Astrocyte of the spinal cord (primary cell): ENCODE measurements around the gene ITSN1.
"Not testable (repeated sequence)": the region's sequence is repeated elsewhere in the genome, so short reads cannot be mapped to it uniquely, and the experiment has no call there.

Experiments
- DNase-seq: peaks from one replicate; pipeline ENCODE4 v3.0.0; 2011; ENCODE audit warnings: low read depth, low spot score
- H3K4me3 ChIP-seq: 2 replicates; pipeline ENCODE4 v1.5.1; 2011; ENCODE audit warnings: low read depth, mild to moderate bottlenecking, low read length, moderate library complexity
- in situ Hi-C: cut with HindIII; loops from 2 replicates; pipeline ENCODE4 v1.10.0; 2017; ENCODE audit warnings: low sequenced_read_pairs
- TF ChIP-seq, protein P1 (sequence below): IDR thresholded peaks from 2 replicates; pipeline ENCODE4 v1.5.1; 2012; ENCODE audit warnings: low read depth, mild to moderate bottlenecking, low read length, inconsistent platforms

ITSN1 gene

GRCh38 chr21:33622253-33622652 lies 20.0 kb upstream of the ITSN1 start:
- no peak for DNase-seq
- no peak overlapping the region for H3K4me3 ChIP-seq
- in situ Hi-C loops, result no loop called here
- TF ChIP-seq, protein P1, sequence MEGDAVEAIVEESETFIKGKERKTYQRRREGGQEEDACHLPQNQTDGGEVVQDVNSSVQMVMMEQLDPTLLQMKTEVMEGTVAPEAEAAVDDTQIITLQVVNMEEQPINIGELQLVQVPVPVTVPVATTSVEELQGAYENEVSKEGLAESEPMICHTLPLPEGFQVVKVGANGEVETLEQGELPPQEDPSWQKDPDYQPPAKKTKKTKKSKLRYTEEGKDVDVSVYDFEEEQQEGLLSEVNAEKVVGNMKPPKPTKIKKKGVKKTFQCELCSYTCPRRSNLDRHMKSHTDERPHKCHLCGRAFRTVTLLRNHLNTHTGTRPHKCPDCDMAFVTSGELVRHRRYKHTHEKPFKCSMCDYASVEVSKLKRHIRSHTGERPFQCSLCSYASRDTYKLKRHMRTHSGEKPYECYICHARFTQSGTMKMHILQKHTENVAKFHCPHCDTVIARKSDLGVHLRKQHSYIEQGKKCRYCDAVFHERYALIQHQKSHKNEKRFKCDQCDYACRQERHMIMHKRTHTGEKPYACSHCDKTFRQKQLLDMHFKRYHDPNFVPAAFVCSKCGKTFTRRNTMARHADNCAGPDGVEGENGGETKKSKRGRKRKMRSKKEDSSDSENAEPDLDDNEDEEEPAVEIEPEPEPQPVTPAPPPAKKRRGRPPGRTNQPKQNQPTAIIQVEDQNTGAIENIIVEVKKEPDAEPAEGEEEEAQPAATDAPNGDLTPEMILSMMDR, result no peak

DNA sequence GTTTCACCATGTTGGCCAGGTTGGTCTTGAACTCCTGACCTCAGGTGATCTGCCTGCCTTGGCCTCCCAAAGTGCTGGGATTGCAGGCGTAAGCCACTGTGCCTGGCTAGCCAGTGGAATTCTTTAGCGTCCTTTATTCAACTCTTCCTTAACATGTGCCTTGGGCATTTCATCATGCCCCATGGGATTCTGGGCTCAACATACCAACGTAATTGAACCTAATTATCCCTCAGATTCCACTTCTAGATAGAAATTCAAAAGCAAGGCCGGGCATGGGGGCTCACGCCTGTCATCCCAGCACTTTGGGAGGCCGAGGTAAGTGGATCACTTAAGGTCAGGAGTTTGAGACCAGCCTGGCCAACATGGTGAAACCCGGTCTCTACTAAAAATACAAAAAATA lies 16.1 kb upstream of the ITSN1 start:
- in situ Hi-C loops, DNase-seq, H3K4me3 ChIP-seq: not testable (repeated sequence)

DNA sequence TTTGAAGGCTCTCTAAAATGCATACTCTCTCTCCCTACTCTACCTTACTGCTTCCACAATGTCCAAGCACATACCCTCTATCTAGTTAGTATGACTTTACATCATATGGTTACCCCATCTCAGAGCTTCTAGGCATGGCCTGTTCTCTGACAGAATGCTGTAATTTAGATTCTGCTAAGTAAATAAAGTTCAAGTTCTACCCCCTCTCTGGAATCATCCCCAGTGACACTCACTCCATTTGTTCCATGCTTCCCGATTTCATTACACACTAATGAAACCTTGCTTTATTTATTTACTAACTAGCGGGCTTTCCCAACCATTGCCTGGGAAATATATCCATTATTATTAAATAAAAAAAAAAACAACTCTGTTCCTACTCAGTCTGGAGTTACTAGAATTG lies 8.0 kb upstream of the ITSN1 start:
- no peak for DNase-seq
- TF ChIP-seq, protein P1, result no peak
- H3K4me3 ChIP-seq, result no peak overlapping the region
- in situ Hi-C loops, result no loop called here

DNA sequence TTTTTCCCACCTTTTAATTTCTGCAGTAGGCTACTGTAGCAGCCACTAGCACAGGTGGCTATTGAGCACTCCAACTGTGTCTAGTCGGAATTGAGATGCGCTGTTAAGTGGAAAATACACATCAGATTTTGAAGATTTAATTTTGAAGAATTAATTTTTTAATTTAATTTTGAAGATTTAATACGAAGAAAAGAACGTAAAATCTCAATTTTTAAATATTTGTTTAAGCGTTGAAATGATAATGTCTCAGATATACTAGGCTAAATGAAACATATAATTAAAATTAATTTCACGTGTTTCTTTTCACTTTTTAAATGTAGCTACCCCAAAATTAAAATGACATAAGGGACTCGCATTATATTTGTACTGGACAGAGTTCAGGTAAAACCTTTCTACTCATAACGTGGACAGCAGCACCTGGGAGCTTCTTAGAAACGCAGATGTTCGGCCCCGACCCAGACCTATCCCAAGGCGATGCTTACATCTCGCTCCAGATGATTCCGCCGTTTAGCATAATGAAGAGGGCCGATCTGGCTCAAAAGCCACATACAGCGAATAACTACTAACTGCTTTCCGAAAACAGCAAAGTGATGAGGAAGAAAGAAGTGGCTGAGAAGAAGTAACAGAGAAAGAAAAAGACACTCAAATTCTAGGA lies 1.5 kb upstream of the ITSN1 start:
- H3K4me3 ChIP-seq, result peak overlapping the region; percentile 69
- no peak for DNase-seq
- in situ Hi-C loops, result no loop called here
- TF ChIP-seq, protein P1, result no peak

DNA sequence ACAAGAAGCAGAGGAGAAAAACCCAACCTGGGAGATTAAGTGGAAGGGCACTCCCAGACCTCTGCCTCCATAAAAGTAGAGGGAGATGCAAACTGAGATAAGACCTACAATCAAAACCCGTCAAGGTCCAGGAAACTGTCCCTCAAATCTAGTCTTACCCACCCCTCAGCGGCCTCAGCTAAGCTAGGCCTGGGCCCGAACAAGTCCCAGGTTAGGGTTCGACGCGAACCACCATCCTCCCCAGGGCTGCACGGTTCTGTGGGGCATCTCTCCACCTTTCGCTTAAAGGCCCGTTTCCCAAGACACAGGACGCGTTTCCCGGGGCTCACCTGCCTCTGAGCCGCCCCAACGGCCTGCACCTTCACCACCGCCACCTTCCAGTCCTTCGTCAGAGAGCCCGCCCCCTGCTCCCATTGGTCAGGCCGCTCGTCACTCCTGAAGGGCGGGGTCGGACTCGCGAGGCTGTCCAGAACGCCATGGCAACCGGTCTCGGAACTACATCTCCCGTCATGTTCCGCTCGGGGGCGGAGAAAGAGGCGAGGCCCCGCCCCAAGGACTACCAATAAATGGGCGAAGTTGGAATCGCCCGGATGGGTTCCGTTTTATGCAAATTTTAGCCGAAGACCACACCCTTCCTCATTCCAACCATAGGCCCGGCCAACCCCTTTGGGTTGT lies 812 bp upstream of the ITSN1 start, which contains the start of gene CRYZL1:
Gene CRYZL1 (minus strand): TSS at position 390 of the 675 bp plus-strand sequence. CDS start 10,190 bp downstream, outside the sequence.
- DNase-seq, result peak; percentile 100
- H3K4me3 ChIP-seq, result peak within 1 kb of the TSS; percentile 69
- TF ChIP-seq, protein P1, result no peak
- in situ Hi-C loops, result no loop called here

GRCh38 chr21:33642896-33643657 lies 776 bp downstream of the ITSN1 start:
- in situ Hi-C loops, result no loop called here
- TF ChIP-seq, protein P1, result no peak
- no peak for DNase-seq
- H3K4me3 ChIP-seq, result peak overlapping the region; percentile 69
